Left hindlimb (tissue), 1 donor: Measurements from ENCODE around the gene GAREM2.
A peak's percentile ranks its signal among the peaks of the same experiment; 100 is the strongest.

ENCODE experiments used
- DNase-seq: peaks from one replicate; pipeline ENCODE4 v3.0.0-alpha.2; 2018

GAREM2 gene

DNA sequence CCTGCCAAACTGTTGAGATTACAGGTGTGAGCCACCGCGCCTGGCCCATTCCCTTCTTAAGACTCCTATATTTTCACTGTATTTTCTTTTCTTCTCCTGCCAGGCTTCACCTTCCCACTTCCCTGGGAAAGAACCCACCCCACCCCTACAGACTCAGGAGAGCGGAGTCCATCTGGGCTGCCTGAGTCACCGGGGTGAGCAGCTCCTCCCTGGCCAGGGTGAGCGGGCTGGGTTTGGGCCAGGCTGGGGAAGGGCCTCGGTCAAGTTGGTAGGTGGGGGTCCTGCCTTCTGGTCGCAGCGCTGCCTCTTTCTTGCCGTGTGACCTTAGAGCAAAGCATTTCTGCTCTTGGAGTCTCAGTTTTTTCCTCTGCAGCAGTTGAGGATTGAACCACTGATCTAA, 2.1 kb upstream of the GAREM2 start:
- DNase-seq = no peak

DNA sequence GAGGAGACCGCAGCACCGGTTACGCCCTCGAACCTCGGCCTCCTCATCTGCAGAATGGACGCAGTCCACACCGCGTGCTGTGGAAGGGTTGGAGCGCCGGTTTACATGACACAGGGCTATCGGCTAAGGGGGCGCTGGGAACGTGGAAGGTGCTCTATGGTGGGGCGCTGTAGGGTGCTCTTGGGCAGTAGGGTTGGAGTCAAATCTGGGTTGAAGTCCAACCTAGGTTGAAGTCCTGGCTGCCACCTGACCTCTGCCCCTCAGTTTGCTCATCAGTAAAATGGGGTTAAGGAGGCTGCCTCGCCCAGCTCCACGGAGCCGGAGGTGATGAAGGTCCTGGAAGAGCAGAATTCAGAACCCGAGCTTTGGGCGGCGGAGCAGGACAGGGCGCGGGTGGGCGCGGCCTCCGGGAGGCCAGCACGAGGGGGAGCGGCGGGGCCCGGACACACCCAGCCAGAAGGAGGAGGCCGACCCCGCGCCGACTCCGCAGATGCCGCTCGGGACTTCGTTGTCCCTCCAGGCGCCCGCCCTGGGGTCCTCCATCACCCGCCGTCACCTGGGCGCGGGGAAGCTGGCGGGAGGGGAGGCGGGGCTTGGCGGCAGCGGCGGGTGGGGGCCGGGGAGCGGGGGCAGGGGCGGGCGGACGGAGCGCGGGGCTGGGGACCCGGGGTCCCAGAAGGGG, 558 bp upstream of the GAREM2 start:
- DNase-seq = no peak

DNA sequence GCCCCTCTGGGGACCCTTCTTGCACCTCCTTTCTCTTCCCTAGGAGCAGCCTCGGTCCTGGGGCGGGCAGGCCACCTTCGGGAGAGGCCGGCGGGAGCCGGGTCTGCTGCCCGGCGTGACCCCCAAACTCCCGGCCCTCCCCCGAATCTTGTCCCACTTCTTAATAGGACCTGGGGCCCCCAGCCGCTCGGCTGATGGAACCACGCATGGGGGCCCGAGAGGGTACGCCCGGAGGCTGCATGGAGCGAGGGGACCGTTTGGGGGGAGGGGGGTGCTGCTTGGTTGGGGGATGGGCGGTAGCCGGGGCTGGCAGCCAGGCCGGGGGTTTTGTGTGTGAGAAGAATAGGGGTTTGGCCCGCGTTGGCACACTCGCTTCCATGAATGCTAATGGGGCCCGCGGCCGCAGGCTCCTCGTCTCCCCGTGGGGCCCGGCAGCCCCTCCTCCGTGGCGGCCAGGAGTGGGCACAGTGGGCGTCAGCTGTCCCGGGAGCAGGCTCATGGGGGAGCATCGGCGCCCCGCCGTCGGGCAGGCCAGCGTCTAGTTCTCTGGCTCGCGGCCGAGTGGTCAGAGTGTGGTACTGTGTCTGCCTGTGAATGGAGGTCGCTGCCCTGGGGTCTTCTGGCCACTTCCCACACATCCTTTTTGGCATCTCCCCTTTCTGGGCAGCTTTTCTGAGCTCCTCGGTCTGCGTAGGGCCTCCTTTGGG, 1.0 kb downstream of the GAREM2 start:
- DNase-seq = peak; percentile 43

DNA sequence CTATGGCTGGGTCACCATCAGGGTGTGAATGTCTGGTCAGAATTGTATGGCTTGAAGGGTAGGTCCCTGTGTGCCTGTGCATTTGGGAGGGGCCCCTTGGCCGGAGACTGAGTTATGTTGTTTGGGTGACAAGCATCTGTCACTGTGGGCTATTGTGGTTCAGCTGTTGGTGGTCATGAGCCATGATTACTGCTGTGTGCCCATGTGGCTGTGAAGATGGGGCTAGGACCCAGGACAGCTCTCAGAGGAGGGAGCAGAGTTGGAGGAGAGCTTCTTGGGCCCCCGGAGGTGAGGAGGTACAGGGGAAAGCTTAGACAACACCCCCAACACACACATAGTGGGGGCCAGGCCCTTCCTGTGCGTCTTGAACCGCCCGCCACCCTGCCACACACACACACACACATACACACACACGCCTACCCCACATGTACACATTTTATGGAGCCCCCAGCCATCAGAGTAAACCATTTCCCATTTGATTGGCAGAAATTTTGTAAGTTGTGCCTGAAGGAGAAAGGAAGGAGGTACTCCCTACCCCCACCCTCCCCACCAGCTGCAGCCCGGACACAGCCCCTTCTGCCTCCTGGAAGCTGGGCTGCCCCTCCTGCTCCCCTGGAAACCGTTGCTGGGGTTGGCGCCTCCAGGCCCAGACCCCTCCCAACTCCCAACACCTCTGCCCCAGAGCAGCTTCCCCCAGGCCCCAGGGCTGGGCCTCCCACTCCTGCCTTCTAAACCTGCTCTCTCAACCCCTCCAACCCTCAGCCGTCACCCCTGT, 2.0 kb downstream of the GAREM2 start:
- DNase-seq = no peak

DNA sequence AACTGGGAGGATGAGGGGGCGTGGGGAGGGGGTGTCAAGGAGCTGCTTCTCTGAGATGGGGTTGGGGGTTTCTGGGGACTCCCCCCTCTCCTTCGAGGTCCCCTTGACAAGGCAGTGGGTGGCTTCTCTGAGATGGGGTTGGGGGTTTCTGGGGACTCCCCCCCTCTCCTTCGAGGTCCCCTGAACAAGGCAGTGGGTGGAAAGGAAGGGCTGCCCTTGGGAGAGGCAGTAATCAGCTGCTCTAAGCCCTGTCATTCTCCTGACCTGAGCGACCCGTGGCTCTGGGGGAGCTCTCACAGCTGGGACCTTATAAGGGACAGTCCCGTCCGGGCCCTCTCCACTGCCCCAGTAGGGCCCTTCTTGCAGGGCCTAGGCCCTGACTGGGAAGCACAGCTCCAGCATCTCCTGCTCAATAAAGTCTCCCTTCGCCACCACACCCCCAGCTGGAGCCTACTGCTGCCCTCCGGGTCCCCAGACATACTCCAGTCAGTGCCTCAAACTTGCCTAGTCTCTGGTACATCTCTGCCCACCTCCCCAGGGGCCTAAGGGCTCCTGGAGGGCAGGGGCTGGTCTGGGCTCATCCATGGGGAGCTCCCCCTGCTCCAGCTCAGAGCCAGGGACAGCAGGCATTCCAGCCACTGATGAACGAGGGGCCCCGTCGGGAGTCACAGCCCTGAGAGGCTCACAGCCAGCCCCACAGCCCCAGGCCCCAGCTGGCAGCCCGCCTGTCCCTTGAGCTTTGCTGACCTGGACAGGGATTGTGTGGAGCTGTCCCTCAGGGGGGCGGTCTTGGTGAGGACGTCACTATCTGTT, 2.8 kb downstream of the GAREM2 start:
- no peak for DNase-seq

DNA sequence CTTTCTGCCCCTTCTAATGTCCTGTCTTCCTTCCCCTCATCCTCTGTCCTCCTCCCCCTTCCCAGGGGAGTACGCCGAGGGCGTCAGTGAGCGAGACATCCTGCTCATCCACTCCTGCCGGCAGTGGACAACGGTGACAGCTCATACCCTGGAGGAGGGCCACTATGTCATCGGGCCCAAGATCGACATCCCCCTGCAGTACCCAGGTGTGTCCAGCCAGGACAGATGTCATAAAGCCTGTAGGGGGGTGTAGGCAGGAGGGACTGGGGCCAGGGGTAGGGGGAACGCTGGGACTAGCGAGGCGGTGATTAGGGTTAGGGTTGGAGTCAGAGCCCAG, 3.4 kb downstream of the GAREM2 start:
- no peak for DNase-seq

DNA sequence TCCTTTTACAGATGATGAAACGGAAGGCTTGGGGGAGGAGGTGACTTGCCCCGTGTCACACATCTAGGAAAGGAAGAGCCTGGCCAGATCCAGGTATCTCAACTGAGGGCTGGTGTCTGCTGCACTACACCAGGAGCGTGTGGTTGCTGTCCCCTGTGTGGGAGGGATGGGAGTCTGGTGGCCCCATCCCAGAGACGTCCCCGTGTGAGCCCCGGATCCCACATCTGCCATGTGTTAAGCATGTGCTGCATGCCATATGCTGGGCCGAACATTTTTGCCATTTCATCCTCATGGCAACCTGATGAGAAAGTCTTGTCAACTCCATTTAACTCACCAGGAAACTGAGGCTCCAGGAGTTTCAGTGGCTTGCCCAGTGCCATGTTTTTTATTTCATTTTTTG, 4.2 kb downstream of the GAREM2 start:
- no peak for DNase-seq

DNA sequence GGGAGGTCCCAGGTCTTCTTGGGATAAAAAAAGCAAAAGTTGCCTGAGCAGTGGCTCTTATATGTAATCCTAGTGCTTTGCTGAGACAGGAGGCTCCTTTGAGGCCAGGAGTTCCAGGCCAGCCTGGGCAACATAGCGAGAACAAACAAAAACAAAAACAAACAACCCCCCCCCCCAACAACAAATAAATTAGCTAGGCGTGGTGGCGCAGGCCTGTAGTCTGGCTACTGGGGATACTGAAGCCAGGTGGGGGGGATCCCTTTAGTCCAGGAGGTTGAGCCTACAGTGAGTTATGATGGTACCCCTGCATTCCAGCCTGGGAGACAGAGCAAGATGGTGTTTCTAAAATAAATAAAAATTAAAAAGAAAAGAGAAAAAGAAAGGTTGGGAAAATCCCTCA, 5.4 kb downstream of the GAREM2 start:
- no peak for DNase-seq

DNA sequence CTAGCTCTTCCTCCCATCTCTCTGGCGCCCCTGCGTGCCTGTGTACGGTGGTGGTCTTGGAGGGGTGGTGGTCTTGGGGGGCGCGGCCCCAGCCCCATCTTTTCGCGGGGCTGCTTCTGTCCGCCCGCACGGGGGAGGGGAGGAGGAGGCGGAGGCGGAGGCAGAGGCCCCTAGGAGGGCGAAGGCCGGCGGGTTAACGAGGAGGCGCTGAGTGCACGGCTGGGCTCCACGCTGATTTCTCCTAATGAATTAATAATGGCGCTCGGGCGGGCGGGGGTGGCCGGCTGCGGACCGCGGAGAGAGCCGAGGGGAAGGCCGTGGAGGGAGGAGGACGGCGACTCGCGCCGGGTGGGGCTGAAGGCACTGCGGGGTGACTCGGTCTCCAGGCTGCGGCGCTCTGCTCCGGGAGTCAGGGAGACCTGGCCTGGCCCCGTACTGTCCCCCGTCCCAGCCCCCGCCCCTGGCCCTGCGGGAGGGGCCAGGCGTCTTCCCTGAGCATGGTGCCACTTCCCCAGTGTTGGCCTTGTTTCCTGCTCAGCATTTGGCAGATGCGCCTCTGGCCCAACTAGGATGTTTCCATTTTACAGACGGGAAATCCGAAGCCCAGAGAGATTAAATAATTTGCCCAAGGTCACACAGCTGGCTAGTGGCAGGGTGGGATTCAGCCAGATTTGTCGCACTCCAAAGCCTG, 6.0 kb downstream of the GAREM2 start:
- peak; percentile 50 for DNase-seq

DNA sequence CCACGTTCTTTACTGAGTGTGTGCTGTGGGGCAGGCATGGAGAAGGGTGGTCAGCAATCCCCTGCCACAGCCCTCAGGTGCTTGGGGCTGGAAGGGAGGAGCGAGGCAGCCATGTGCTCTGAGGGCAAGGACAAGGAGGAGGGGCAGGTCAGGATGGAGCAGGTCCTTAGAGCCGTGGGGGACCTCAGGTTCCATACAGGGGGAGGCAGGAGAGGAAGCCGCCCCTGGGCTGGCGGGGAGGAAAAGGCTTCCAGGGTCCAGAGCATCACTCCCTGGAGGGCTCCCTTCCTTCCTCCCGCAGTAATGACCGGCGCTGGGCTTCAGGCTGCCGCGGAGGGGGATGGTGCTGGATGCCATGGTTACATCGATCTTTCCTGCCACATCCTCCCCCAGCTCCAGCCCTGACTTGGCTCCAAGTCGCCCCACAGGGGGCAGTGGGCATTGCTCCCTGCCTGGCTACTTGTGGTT, 6.6 kb downstream of the GAREM2 start:
- DNase-seq = peak; percentile 55

DNA sequence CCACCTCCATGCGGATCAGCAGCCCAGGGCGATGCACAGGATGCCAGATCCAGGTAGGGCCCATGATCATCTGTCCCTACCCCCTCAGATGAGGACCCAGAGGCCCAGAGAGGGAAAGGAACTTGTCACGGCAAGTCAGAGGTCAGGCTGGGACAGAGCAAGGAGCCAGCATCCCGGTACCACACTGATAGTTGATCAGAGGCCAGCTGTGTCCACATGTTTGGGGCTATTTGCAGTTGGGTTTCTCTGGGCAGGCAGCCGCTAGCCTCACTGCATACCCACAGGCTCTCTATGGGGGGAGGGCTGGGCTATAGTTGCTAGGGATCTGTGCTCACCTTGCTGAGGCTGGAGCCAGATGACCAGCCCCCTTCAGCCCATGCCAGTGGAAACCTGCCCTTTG, 9.6 kb downstream of the GAREM2 start:
- no peak for DNase-seq

DNA sequence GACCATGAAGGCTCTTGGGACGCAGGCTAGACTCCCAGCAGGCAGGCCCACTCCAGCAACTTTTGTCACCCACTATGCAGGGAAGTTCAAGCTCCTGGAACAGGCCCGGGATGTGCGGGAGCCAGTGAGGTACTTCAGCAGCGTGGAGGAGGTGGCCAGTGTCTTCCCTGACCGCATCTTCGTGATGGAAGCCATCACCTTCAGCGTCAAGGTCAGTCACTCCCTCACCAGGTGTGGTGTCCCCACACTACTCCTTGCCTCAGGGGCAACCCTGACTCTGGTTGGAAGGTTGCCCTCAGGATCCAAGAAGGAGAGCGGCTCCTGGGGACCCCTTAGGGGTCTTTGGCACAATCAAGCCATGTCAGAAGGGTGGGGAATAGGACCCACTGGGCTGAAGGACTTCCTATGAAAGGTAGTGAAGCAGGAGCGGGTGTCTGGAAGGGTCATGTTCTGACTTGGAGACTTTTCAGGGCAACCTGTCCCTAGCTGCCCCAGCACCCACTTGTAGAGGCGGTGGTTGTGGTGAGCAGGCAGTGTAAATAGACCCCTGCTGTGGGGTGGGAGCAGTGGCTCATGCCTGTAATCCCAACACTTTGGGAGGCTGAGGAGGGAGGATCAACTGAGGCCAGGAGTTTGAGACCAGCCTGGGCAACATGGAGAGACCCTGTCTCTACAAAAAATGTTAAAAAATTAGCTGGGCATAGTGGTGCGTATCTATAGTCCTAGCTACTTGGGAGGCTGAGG, 10.2 kb downstream of the GAREM2 start:
- no peak for DNase-seq

DNA sequence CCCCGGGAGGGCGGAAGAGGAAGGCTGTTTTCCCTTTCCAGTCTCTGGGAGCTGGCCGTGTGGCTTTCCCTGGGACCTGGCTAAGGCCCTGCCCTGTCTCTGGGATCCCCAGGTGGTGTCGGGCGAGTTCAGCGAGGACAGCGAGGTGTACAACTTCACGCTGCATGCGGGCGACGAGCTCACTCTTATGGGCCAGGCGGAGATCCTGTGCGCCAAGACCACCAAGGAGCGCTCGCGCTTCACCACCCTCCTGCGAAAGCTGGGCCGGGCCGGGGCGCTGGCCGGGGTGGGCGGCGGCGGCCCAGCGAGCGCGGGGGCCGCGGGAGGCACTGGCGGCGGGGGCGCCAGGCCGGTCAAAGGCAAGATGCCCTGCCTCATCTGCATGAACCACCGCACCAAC, 11.2 kb downstream of the GAREM2 start:
- no peak for DNase-seq

DNA sequence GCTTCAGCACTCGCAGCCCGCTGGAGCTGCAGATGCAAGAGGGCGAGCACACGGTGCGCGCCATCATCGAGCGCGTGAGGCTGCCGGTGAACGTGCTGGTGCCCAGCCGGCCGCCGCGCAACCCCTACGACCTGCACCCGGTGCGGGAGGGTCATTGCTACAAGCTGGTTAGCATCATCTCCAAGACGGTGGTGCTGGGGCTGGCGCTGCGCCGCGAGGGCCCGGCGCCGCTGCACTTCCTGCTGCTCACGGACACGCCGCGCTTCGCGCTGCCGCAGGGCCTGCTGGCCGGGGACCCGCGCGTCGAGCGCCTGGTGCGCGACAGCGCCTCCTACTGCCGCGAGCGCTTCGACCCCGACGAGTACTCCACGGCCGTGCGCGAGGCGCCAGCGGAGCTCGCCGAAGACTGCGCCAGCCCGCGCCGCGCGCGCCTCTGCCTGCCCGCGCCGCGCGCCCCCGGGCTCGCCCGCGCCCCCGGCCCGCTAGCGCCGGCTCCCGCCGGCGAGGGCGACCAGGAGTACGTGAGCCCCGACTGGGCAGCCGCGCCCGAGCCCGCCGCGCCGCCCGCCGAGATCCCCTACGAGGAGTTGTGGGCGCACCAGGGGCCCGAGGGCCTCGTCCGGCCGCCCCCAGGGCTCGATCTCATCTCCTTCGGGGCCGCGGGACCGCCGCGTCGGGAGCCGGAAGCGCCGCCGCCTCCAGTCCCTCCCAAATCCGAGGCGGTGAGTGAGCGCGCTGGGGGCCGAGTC, 11.8 kb downstream of the GAREM2 start:
- peak; percentile 90 for DNase-seq

DNA sequence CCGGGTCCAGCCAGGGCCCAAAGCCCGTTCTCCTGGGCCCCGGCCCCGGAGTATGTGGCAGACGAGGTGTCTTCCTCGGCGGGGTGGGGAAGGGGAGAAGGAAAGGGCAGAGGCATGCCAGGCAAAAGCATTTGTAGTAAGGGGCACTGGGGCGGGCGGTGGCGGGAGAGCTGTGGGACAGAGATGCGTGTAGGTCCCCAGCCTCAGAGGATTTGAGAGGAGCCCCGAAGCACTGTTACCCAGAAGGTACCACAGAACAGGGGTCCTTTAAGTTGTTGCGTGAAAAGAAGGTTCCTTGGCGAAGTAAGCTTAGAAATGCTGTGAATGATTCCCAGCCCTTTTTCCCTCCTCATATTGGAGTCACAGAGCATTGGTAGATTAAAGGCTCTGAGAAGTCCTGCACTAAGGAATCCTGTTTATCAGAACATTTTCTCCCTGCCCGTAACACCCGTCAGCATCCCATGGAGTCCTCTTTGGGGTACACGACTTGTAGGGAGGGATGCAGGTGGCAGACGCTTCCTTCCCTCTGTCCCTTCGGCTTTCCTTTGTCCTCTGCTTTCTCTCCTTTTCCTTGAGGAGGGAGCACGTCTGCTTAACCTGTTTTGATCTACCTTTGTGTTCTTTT, 12.5 kb downstream of the GAREM2 start:
- DNase-seq = no peak

DNA sequence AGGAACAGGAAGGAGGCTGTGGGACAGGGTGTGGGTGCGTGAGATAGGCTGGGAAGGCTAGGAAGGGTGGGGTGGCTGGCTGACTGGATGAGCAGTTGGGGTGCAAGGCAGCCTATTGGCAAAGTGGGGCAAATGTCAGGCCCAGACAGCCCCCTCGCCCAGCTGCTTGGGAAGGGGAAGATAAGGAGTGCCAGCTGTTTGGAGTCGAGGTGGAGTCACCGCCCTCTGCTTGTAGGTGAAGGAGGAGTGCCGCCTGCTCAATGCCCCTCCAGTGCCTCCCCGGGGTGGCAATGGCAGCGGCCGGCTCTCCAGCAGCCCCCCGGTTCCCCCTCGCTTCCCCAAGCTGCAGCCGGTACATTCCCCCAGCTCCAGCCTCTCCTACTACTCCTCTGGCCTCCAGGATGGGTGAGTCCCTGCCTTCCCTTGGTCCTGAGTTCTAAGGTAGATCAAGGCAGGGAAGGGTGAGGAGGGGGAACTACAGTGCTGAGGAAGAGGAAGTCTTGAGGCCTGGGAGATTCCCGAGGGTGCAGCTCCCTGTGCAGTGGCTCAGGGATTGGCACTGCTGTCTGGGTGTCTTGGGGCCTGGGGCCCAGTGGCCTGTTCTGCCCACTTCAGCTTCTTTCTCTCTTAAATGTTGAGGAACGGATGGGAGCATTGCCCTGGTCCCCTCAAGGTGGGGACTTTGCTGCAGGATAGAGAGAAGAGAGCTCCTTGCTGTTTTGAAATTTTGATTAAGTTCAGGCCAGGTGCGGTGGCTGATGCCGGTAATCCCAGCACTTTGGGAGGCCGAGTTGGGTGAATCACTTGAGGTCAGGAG, 13.3 kb downstream of the GAREM2 start:
- no peak for DNase-seq

DNA sequence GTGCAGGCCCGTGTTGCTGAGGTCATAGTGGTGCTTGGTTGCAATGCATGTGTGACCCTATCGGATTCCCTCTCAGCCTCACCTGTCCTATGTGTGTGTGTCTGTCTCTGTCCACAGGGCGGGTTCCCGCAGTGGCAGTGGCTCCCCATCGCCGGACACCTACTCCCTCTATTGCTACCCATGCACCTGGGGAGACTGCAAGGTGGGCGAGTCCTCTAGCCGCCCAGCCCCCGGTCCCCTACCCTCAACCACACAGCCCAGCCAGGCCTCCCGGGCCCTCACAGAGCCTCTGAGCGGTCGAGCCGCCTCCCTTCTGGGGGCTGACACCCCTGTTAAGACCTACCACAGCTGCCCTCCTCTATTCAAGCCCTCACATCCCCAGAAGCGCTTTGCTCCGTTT, 14.2 kb downstream of the GAREM2 start:
- DNase-seq = no peak

DNA sequence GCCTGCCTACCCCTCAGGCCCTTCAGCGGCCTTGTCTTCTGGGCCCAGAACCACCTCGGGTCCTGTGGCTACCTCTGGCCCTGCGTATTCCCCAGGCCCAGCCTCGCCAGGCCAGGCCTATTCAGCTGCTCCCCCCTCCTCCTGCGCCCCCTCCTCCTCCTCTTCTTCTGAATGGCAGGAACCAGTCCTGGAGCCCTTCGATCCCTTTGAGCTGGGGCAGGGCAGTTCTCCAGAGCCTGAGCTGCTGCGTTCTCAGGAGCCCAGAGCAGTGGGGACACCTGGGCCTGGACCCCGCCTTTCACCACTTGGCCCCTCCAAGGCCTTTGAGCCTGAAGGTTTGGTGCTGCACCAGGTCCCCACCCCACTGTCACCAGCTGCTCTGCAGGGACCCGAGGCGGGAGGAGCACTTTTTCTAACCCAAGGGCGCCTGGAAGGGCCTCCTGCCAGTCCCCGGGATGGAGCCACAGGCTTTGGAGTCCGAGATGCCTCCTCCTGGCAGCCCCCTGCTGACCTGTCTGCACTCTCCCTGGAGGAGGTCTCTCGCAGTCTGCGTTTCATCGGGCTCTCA, 14.7 kb downstream of the GAREM2 start:
- peak; percentile 45 for DNase-seq

DNA sequence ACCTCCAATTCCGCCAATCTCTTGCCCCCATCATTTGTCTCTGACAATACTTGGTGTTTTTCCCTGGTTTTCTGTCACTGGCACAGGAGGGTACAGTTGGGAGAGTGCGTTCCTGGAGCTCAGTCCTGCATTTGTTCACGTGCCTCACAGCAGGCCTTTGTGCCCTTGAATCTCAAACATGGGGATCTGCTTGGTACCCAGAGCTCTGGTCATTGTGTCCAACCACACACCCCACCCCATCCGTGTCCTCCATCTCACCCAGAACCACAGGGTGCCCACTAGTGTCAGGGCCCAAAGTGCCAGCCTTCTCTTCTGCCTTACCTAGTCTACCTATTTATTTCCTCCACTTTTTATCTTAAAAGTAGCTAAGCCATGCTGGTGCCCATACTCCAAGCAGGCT, 16.2 kb downstream of the GAREM2 start:
- no peak for DNase-seq
